Activated CD4-positive, CD25-positive, alpha-beta regulatory T cell treated with anti-CD3 and anti-CD28 coated beads, Interleukin-2, amount 50 U/mL, for 16 hours (primary cell): ENCODE data around the gene CD244.
A peak's percentile ranks its signal among the peaks of the same experiment; 100 is the strongest.
"Not testable (repeated sequence)": the region's sequence is repeated elsewhere in the genome, so short reads cannot be mapped to it uniquely, and the experiment has no call there.

Source experiments
- DNase-seq: peaks from one replicate; pipeline ENCODE4 v3.0.0-alpha.2; 2020; ENCODE audit warnings: low read depth, low spot score

The CD244 gene

GRCh38 chr1:160811147-160811546 is 51.5 kb downstream of the CD244 start:
- DNase-seq: no peak

GRCh38 chr1:160810486-160810885 is 52.2 kb downstream of the CD244 start:
- no peak for DNase-seq

- no peak for DNase-seq
Measured at GRCh38 chr1:160808289-160808688, 54.4 kb downstream of the CD244 start.

GRCh38 chr1:160807738-160808137 is 54.9 kb downstream of the CD244 start:
- DNase-seq: no peak

- DNase-seq: no peak
Measured at GRCh38 chr1:160807247-160807646, 55.4 kb downstream of the CD244 start.

GRCh38 chr1:160806784-160807183 is 55.9 kb downstream of the CD244 start:
- DNase-seq: no peak

GRCh38 chr1:160806109-160806665 is 56.5 kb downstream of the CD244 start:
- no peak for DNase-seq

GRCh38 chr1:160801836-160802580 is 60.7 kb downstream of the CD244 start:
- no peak for DNase-seq

- DNase-seq: no peak
Measured at GRCh38 chr1:160800645-160801408, 61.9 kb downstream of the CD244 start.

- no peak for DNase-seq
Measured at GRCh38 chr1:160800142-160800541, 62.5 kb downstream of the CD244 start.

GRCh38 chr1:160799641-160800040 is 63.0 kb downstream of the CD244 start:
- no peak for DNase-seq

- DNase-seq: no peak
Measured at GRCh38 chr1:160798439-160798838, 64.2 kb downstream of the CD244 start.

- DNase-seq: peak; percentile 50
Measured at GRCh38 chr1:160797861-160798273, 64.8 kb downstream of the CD244 start.

- no peak for DNase-seq
Measured at GRCh38 chr1:160797271-160797709, 65.4 kb downstream of the CD244 start.

- peak; percentile 72 for DNase-seq
Measured at GRCh38 chr1:160795951-160796383, 66.7 kb downstream of the CD244 start, which contains the start of gene LY9. LY9 (plus strand) TSS chr1:160796174; CDS start chr1:160796188, 14 bp downstream.

GRCh38 chr1:160794376-160794775 is 68.3 kb downstream of the CD244 start:
- DNase-seq: no peak

- no peak for DNase-seq
Measured at GRCh38 chr1:160789702-160790611, 72.7 kb downstream of the CD244 start.

- no peak for DNase-seq
Measured at GRCh38 chr1:160789051-160789701, 73.5 kb downstream of the CD244 start.

- DNase-seq: not testable (repeated sequence)
Measured at GRCh38 chr1:160782988-160783765, 79.5 kb downstream of the CD244 start.
